MG63 (cell line): ENCODE results near the gene MTREX. TPM values are rescaled to one million over a fixed set of nuclear protein-coding genes. Genes with fewer than 3 reads are reported as not detected.

Experiments
- DNase-seq: peaks from one replicate; pipeline ENCODE4 v3.0.0-alpha.2; 2020
- H3K27me3 ChIP-seq: fragments of 250-450 bp; sonication (Bioruptor Pico); 2 replicates; pipeline ENCODE4 v1.5.1; 2020; ENCODE audit warnings: mild to moderate bottlenecking, moderate library complexity
- H3K36me3 ChIP-seq: fragments of 250-450 bp; sonication (Bioruptor Pico); 2 replicates; pipeline ENCODE4 v1.5.1; 2020; ENCODE audit warnings: mild to moderate bottlenecking, moderate library complexity
- H3K4me3 ChIP-seq: fragments of 250-450 bp; sonication (Bioruptor Pico); 2 replicates; pipeline ENCODE4 v1.5.1; 2020; ENCODE audit warnings: mild to moderate bottlenecking, moderate library complexity
- H3K9me3 ChIP-seq: fragments of 250-450 bp; sonication (Bioruptor Pico); 2 replicates; pipeline ENCODE4 v1.5.1; 2020; ENCODE audit warnings: mild to moderate bottlenecking, moderate library complexity
- total RNA-seq: library from RNA; depleted of rRNA; stranded (reverse); fragments of >200 nt; shearing (Covaris generic); gene quantifications from 2 replicates; pipeline ENCODE4 v1.2.3, GENCODE V29; 2014; ENCODE audit warnings: low replicate concordance; rRNA removed

The MTREX gene
- total RNA-seq, 1 experiment from 2014 or later, result 73.7 TPM

DNA sequence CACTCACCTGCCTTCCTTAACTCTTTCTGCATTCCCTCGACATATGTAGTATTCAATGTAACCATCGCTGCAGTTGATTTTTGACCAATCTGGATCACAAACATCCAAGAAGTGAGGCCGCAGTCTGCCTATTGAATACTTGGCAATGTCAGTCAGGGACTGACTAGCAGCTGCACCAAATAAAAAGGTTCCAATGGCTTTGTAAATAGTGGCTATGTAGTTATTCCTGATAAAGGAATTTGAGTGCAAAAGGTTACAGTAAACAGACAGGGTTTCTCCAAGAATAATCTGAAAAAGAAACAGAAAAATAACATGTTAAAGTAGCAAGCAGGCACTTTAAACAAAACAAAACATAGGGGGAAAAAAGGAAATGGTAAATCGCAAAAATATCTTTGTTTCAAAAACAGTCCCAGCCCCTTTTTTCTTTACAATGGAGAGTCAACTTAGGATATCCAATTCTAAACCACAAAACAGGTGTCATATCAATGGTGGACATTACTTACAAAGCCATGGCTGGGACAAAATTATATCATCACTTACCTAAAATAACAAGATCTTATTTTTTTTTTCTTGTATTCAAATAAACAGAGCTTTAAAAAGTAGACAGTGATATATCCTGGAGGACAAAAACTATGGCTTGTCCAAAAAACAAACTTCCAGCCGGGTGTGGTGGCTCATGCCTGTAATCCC, 160.2 kb downstream of the MTREX start:
- Histone ChIP-seq H3K36me3 (no peaks in the 10 kb centered on the region; the same call in 1 of the 2 replicates), H3K4me3 (no peak overlapping the region), H3K27me3 (no peaks in the 10 kb centered on the region), H3K9me3 (no peaks in the 10 kb centered on the region)
- DNase-seq, result no peak

DNA sequence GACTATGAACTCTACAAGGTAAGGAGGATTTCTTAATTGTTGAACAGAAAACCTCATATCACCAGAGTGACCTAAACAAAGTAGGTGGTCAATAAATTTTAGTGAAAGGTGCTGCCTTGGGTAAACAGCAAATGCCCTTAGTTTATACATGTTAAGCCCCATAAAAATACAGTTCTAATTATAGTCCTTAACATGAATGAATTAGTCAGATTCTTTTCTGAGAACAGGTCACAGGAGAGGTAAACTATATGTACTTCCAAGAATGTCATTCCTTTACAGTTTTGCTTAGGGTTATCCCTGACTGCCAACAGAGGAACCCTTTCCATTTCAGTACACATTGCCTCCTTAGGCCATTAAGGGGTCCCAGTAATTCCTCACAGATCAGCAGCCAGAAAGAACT, 162.1 kb downstream of the MTREX start:
- H3K9me3 ChIP-seq, result no peaks in the 10 kb centered on the region
- H3K4me3 ChIP-seq, result no peak overlapping the region
- H3K27me3 ChIP-seq, result no peaks in the 10 kb centered on the region
- no peak for DNase-seq
- H3K36me3 ChIP-seq, result no peaks in the 10 kb centered on the region

DNA sequence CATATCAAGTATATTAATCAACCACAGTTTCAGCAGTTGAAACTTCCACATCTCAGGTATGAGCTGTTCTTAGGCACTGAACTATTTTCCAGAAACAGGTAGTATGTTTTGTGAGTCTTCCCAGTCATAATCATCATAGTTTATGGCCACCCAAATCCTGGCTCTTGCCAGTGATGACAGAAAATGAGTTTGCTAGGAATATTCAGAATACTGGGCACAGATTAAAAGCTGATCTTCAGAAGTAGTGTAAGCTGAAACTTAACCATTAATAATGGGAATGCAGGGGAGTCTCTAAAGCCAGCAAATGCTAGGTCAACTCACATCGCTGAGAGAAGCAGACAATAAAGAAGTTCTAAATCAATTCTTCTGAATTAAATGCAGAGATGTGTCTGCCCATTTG, 162.5 kb downstream of the MTREX start:
- no peak for DNase-seq
- no peaks in the 10 kb centered on the region for H3K27me3 ChIP-seq
- H3K4me3 ChIP-seq, result no peak overlapping the region
- H3K36me3 ChIP-seq, result no peaks in the 10 kb centered on the region
- H3K9me3 ChIP-seq, result no peaks in the 10 kb centered on the region

DNA sequence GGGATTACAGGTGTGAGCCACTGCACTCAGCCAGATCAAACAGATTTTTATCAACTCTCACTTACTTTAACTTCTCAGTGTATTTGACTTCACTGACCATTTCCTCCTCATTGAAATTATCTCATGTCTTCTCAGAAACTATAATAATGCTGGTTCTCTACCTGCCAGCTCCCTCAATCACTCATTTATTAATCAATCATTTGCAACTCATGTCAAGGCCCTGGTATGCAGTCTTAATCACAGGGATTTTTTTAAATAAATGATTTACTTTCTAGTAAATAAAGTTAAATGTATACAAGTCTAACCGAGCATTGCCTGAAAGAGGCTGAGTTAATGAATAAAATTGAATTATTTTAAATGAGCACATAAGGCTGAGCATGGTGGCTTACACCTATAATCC, 163.7 kb downstream of the MTREX start:
- Histone ChIP-seq H3K4me3 (no peak overlapping the region), H3K27me3 (no peaks in the 10 kb centered on the region), H3K9me3 (no peaks in the 10 kb centered on the region), H3K36me3 (no peaks in the 10 kb centered on the region)
- DNase-seq, result no peak

DNA sequence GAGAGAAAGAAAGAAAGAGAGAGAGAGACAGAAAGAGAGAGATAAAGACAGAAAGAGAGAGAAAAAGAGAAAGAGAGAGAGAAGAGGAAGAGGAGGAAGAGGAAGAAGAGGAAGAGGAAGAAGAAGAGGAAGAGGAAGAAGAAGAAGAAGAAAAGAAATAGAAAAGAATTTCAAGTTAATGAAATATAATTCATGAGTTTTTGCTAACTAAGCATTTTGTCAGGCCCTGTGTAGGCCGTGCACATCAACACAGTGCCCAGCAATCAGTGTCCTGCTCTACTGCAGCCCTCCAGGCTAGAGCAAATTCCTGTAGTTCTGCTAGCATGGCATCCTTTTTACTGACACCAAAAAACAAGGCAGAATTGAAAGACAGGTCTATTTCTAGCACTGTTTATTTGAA, 164.9 kb downstream of the MTREX start:
- no peak overlapping the region for H3K4me3 ChIP-seq
- no peaks in the 10 kb centered on the region for H3K27me3 ChIP-seq
- DNase-seq, result no peak
- no peaks in the 10 kb centered on the region for H3K9me3 ChIP-seq
- no peaks in the 10 kb centered on the region for H3K36me3 ChIP-seq

Other genes starting within 250 kb of the MTREX start
- gene GZMA, start 205.3 kb upstream of the MTREX start, total RNA-seq, result not detected in 2 replicates
- gene GPX8, start 147.8 kb upstream of the MTREX start, total RNA-seq, result 40.7 and 59.3 TPM in 2 replicates
- gene CDC20B, start 134.8 kb upstream of the MTREX start, total RNA-seq, result not detected in 2 replicates
- 7.1 TPM in 1 of 2 replicates, not detected in the other for gene MCIDAS, start 80.7 kb upstream of the MTREX start, total RNA-seq
- gene CCNO, start 74.4 kb upstream of the MTREX start, total RNA-seq, result 0.39 and 0.89 TPM in 2 replicates
- gene DHX29, start 295 bp upstream of the MTREX start, total RNA-seq, result 18.4 and 32.9 TPM in 2 replicates
- gene PLPP1, start 227.0 kb downstream of the MTREX start, total RNA-seq, result 12.8 and 16.6 TPM in 2 replicates